ENCODE data around the gene CD33. TPM values are rescaled to one million over a fixed set of nuclear protein-coding genes. Genes with fewer than 3 reads are reported as not detected.

Gene CD33
- total and polyA plus RNA-seq, 2 of the 8 experiments (the other 6 are each of a cell fraction or from before 2014, with no cell fraction given), result 0.06 TPM; not detected in 1

- H3K4ac ChIP-seq (replicated peaks; ENCODE audit: insufficient read length, low read depth, low read length), result no peak overlapping the region
- no peak overlapping the region for H4K91ac ChIP-seq (replicated peaks; ENCODE audit: insufficient read length, low read length)
- no peak overlapping the region for H3K4me3 ChIP-seq (ENCODE audit: extremely low read depth in 1 of 4, insufficient read depth in 2 of 4, low read depth in 3 of 4, low read length in 4 of 4)
- H2AFZ ChIP-seq (ENCODE audit: low read length), result no peak overlapping the region
- no peak overlapping the region for H2BK20ac ChIP-seq (ENCODE audit: low read length)
- DNase-seq (ENCODE audit: low read depth in 1 of 2, low spot score in 2 of 2), result no peak
- H2BK12ac ChIP-seq (ENCODE audit: low read depth, low read length), result no peak overlapping the region
- peaks cover 0 to 3% of the 10 kb centered on the region in 2 experiments; a peak in 2 of 4 replicates for H3K9me3 ChIP-seq (ENCODE audit: insufficient read depth in 2 of 2, low read depth in 1 of 2, low read length in 1 of 2)
- H4K5ac ChIP-seq (ENCODE audit: insufficient read length, low read depth, low read length), result no peak overlapping the region
- H2BK5ac ChIP-seq (ENCODE audit: low read depth, low read length), result no peak overlapping the region
- H3K36me3 ChIP-seq (ENCODE audit: control insufficient read depth in 2 of 4, insufficient read depth in 4 of 4, low read length in 3 of 4), result no peaks in the 10 kb centered on the region
- H3K23me2 ChIP-seq (ENCODE audit: low read depth, low read length), result no peaks in the 10 kb centered on the region
- H3K4me1 ChIP-seq (replicated peaks in 1 of 4; ENCODE audit: control insufficient read depth in 3 of 4, insufficient read depth in 4 of 4, low read length in 3 of 4), result no peaks in the 10 kb centered on the region
- FAIRE-seq, result no peak
- H3K79me2 ChIP-seq (ENCODE audit: control insufficient read depth in 1 of 2, insufficient read depth in 2 of 2, low read length in 2 of 2), result no peaks in the 10 kb centered on the region
- no peak overlapping the region for H3K4me2 ChIP-seq (ENCODE audit: insufficient read depth in 1 of 2, low read depth in 2 of 2, low read length in 2 of 2)
- H3K79me1 ChIP-seq (ENCODE audit: low read depth, low read length), result no peaks in the 10 kb centered on the region
- H3K23ac ChIP-seq (ENCODE audit: insufficient read length), result no peak overlapping the region
- no peak overlapping the region for H3K14ac ChIP-seq (ENCODE audit: insufficient read length)
- no peak overlapping the region for H3K9ac ChIP-seq (replicated peaks in 1 of 4; ENCODE audit: extremely low read depth in 1 of 4, low read depth in 3 of 4, low read length in 3 of 4)
- no peak overlapping the region for H4K8ac ChIP-seq (ENCODE audit: extremely low read depth, insufficient read depth, low read length)
- ChIA-PET POLR2A (ENCODE audit: partially characterized antibody) (no interaction called here), CTCF (ENCODE audit: partially characterized antibody) (no interaction called here)
- H3K27ac ChIP-seq (ENCODE audit: low read depth, low read length), result no peak overlapping the region
- WGBS, 2 experiments (ENCODE audit: extremely low coverage in 1 of 2, insufficient coverage in 1 of 2, insufficient read length in 1 of 2, insufficient replicate concordance in 2 of 2, low coverage in 1 of 2, low lambda C conversion rate in 2 of 2, missing lambda C conversion rate in 1 of 2), result 79% methylated on average over 5 of the region's 5 CpGs; no CpG with 5 or more reads in 1 of the 2 experiments
- H2BK120ac ChIP-seq (replicated peaks; ENCODE audit: low read depth, low read length), result no peak overlapping the region
- H3K27me3 ChIP-seq (replicated peaks in 1 of 4; ENCODE audit: control insufficient read depth in 3 of 4, extremely low read depth in 1 of 4, insufficient read depth in 3 of 4, low read length in 3 of 4), result no peaks in the 10 kb centered on the region; a peak in 1 of 7 replicates
- no peaks in the 10 kb centered on the region for H4K20me1 ChIP-seq (replicated peaks in 1 of 2; ENCODE audit: control insufficient read depth in 1 of 2, insufficient read depth in 2 of 2, low read length in 2 of 2)
- H3K18ac ChIP-seq (ENCODE audit: extremely low read depth, low read length), result no peak overlapping the region
- no peak overlapping the region for H2BK15ac ChIP-seq (ENCODE audit: low read length)
- no peak overlapping the region for H2AK5ac ChIP-seq (ENCODE audit: low read depth, low read length)
- no peak overlapping the region for H3K56ac ChIP-seq (replicated peaks; ENCODE audit: insufficient read length, low read depth, low read length)
- TF ChIP-seq RFX5 (IDR thresholded peaks at IDR 0.05; ENCODE audit: borderline replicate concordance, low read depth, low read length), result no peak
- no peak for TF ChIP-seq NRF1 (IDR thresholded peaks at IDR 0.05; ENCODE audit: low read depth, low read length)
- TF ChIP-seq KDM1A (IDR thresholded peaks at IDR 0.05; ENCODE audit: borderline replicate concordance, low read length), result no peak
- no peak for TF ChIP-seq SIRT6 (IDR thresholded peaks at IDR 0.05; ENCODE audit: low read length)
- no peak for TF ChIP-seq SAP30 (IDR thresholded peaks at IDR 0.05; ENCODE audit: insufficient read depth, insufficient replicate concordance, low read length)
- TF ChIP-seq TAF7 (optimal IDR thresholded peaks at IDR 0.05; ENCODE audit: borderline replicate concordance, low read depth, low read length), result no peak
- no peak for TF ChIP-seq TBP (IDR thresholded peaks at IDR 0.05; ENCODE audit: low read depth, low read length)
- no peak for TF ChIP-seq MAFK (IDR thresholded peaks at IDR 0.05; ENCODE audit: low read depth, low read length)
- no peak for TF ChIP-seq USF2 (IDR thresholded peaks at IDR 0.05; ENCODE audit: low read length)
- no peak for TF ChIP-seq CHD2 (IDR thresholded peaks at IDR 0.05; ENCODE audit: low read length)
- TF ChIP-seq SUZ12 (IDR thresholded peaks at IDR 0.05; ENCODE audit: low read length), result no peak
- no peak for TF ChIP-seq JUN (IDR thresholded peaks at IDR 0.05; ENCODE audit: low read depth, low read length)
- no peak for TF ChIP-seq CHD1 (IDR thresholded peaks at IDR 0.05; ENCODE audit: low read depth, low read length)
- no peak for TF ChIP-seq RNF2 (IDR thresholded peaks at IDR 0.05; ENCODE audit: borderline replicate concordance, low read depth, low read length, missing control alignments, poor library complexity, severe bottlenecking)
These were observed 23.2 kb upstream of the CD33 start for GRCh38 chr19:51201712-51202111.
